GM12891 (cell line): ENCODE data around the gene TFAM.

Experiments
- POLR2A ChIP-seq: IDR thresholded peaks from 2 replicates; pipeline ENCODE4 v1.6.1; 2011; ENCODE audit warnings: low read depth, low read length, control low read depth
- POLR2AphosphoS5 ChIP-seq: IDR thresholded peaks from 2 replicates; pipeline ENCODE4 v1.6.1; 2011; ENCODE audit warnings: low read depth, low read length, control low read depth

GRCh38 chr10:58400609-58401008 lies 15.4 kb downstream of the TFAM start:
- TF ChIP-seq POLR2A (no peak), POLR2AphosphoS5 (no peak)
